Measurements from ENCODE around the gene PVR. TPM values are rescaled to one million over a fixed set of nuclear protein-coding genes. Genes with fewer than 3 reads are reported as not detected.
A peak's percentile ranks its signal among the peaks of the same experiment; 100 is the strongest.

PVR gene
- total and polyA plus RNA-seq, 12 donors: 28.7 to 57.8 (median 45.0) TPM

- H3K9me3 ChIP-seq (replicated peaks in 1 of 3): no peaks in the 10 kb centered on the region
- H3K4me3 ChIP-seq: no peak overlapping the region
- H3K27me3 ChIP-seq: no peaks in the 10 kb centered on the region
- intact Hi-C loops (cut with DNase I): no loop called here
- WGBS, 4 donors: 87 to 94% (median 91%) methylated on average over 5 of the region's 5 CpGs
- H3K36me3 ChIP-seq (replicated peaks in 1 of 2): no peaks in the 10 kb centered on the region
- no peak overlapping the region for H3K27ac ChIP-seq
- DNase-seq: no peak
- TF ChIP-seq, protein P1, sequence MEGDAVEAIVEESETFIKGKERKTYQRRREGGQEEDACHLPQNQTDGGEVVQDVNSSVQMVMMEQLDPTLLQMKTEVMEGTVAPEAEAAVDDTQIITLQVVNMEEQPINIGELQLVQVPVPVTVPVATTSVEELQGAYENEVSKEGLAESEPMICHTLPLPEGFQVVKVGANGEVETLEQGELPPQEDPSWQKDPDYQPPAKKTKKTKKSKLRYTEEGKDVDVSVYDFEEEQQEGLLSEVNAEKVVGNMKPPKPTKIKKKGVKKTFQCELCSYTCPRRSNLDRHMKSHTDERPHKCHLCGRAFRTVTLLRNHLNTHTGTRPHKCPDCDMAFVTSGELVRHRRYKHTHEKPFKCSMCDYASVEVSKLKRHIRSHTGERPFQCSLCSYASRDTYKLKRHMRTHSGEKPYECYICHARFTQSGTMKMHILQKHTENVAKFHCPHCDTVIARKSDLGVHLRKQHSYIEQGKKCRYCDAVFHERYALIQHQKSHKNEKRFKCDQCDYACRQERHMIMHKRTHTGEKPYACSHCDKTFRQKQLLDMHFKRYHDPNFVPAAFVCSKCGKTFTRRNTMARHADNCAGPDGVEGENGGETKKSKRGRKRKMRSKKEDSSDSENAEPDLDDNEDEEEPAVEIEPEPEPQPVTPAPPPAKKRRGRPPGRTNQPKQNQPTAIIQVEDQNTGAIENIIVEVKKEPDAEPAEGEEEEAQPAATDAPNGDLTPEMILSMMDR (IDR thresholded peaks at IDR 0.05): no peak
- no peak for TF ChIP-seq POLR2A (IDR thresholded peaks at IDR 0.05)
- H3K4me1 ChIP-seq (replicated peaks in 1 of 2): no peaks in the 10 kb centered on the region
These were observed 23.0 kb upstream of the PVR start for GRCh38 chr19:44620667-44621066.

- intact Hi-C loops (cut with DNase I): no loop called here
- TF ChIP-seq, protein P1 (IDR thresholded peaks at IDR 0.05): no peak
- TF ChIP-seq POLR2A (IDR thresholded peaks at IDR 0.05): no peak
- H3K36me3 ChIP-seq (replicated peaks in 1 of 2): no peaks in the 10 kb centered on the region
- H3K4me1 ChIP-seq (replicated peaks in 1 of 2): no peaks in the 10 kb centered on the region
- 80 to 96% (median 86%) methylated on average over 4 to 6 of the region's 6 CpGs for WGBS, 4 donors
- H3K4me3 ChIP-seq: no peak overlapping the region
- H3K27ac ChIP-seq: no peak overlapping the region
- DNase-seq: no peak
- H3K9me3 ChIP-seq (replicated peaks in 1 of 3): no peaks in the 10 kb centered on the region
- H3K27me3 ChIP-seq: no peaks in the 10 kb centered on the region
These were observed 22.3 kb upstream of the PVR start for GRCh38 chr19:44621367-44621766.

- Histone ChIP-seq H3K9me3 (replicated peaks in 1 of 3) (no peaks in the 10 kb centered on the region), H3K27ac (no peak overlapping the region), H3K27me3 (no peaks in the 10 kb centered on the region), H3K36me3 (replicated peaks in 1 of 2) (no peaks in the 10 kb centered on the region), H3K4me3 (no peak overlapping the region), H3K4me1 (replicated peaks in 1 of 2) (no peaks in the 10 kb centered on the region)
- TF ChIP-seq, protein P1 (IDR thresholded peaks at IDR 0.05): no peak
- TF ChIP-seq POLR2A (IDR thresholded peaks at IDR 0.05): no peak
- peak in 1 of 7 donors; percentile 18 for DNase-seq
- intact Hi-C loops (cut with DNase I): no loop called here
- WGBS, 4 donors: 62 to 68% (median 64%) methylated on average over 5 of the region's 5 CpGs
These were observed 20.6 kb upstream of the PVR start for GRCh38 chr19:44623080-44623479.

- Histone ChIP-seq H3K36me3 (replicated peaks in 1 of 2) (no peaks in the 10 kb centered on the region), H3K9me3 (replicated peaks in 1 of 3) (no peaks in the 10 kb centered on the region), H3K4me3 (no peak overlapping the region), H3K4me1 (replicated peaks in 1 of 2) (no peaks in the 10 kb centered on the region), H3K27me3 (no peaks in the 10 kb centered on the region), H3K27ac (no peak overlapping the region)
- DNase-seq: no peak
- 86 to 100% (median 94%) methylated on average over 3 to 4 of the region's 4 CpGs for WGBS, 4 donors
- intact Hi-C loops (cut with DNase I): no loop called here
- TF ChIP-seq POLR2A (IDR thresholded peaks at IDR 0.05): no peak
- TF ChIP-seq, protein P1 (IDR thresholded peaks at IDR 0.05): no peak
These were observed 20.1 kb upstream of the PVR start for GRCh38 chr19:44623626-44624025.

Measured in adrenal gland (tissue), 12 donors.